ENCODE data around the gene PFN3. TPM values are rescaled to one million over a fixed set of nuclear protein-coding genes. Genes with fewer than 3 reads are reported as not detected.

Gene PFN3
- polyA plus RNA-seq, 1 of the 3 experiments (the other 2 are of a cell fraction): not detected

GRCh38 chr5:177432839-177433657 lies 32.6 kb upstream of the PFN3 start:
- ChIA-PET POLR2A (no interaction called here), CTCF (interaction anchor here (0.9 to 3.8 kb wide), 6 partner anchors 8 to 68 kb away, joined by 3 to 21 read pairs (median 3); no protein-coding TSS in a partner anchor)
- Histone ChIP-seq H3K4me2 (no peak overlapping the region), H3K79me2 (ENCODE audit: insufficient read depth) (peaks cover 17% of the 10 kb centered on the region), H3K27ac (ENCODE audit: low read depth in 2 of 2, low read length in 1 of 2) (no peak overlapping the region), H3K4me1 (ENCODE audit: control insufficient read depth in 1 of 2, insufficient read depth in 2 of 2, low read depth in 1 of 2, low read length in 1 of 2) (peaks cover 0 to 15% of the 10 kb centered on the region in 2 experiments; a peak in 1 of 4 replicates), H3F3A (replicated peaks; ENCODE audit: insufficient read depth) (peaks cover 4% of the 10 kb centered on the region), H3K36me3 (replicated peaks in 1 of 2; ENCODE audit: control insufficient read depth in 1 of 2, insufficient read depth in 2 of 2, low read length in 1 of 2) (peaks cover 9 to 54% of the 10 kb centered on the region in 2 experiments), H2AFZ (ENCODE audit: low read depth) (no peak overlapping the region), H3K4me3 (ENCODE audit: low read depth in 2 of 2, low read length in 1 of 2) (no peak overlapping the region), H3K9me2 (no peaks in the 10 kb centered on the region), H3K27me3 (ENCODE audit: insufficient read depth) (no peaks in the 10 kb centered on the region), H3K9ac (no peak overlapping the region), H3K9me3 (no peaks in the 10 kb centered on the region), H4K20me1 (ENCODE audit: insufficient read depth) (0 out of 2 replicates have a peak, but pooled peaks cover 11% of the 10 kb centered on the region)
- TF ChIP-seq REST (IDR thresholded peaks at IDR 0.05; ENCODE audit: low read depth, low read length) (no peak), MAX (IDR thresholded peaks at IDR 0.05; ENCODE audit: low read depth) (no peak), POLR2AphosphoS5 (IDR thresholded peaks at IDR 0.05; ENCODE audit: low read depth, low read length) (no peak), SMC3 (IDR thresholded peaks at IDR 0.05; ENCODE audit: low read depth, low read length) (no peak), IRF3 (IDR thresholded peaks at IDR 0.05; ENCODE audit: low read depth, low read length) (no peak), EZH2phosphoT487 (IDR thresholded peaks at IDR 0.05; ENCODE audit: borderline replicate concordance, low read depth) (no peak), GATA2 (CRISPR knock-in tag; IDR thresholded peaks at IDR 0.05) (no peak), EP300 (IDR thresholded peaks at IDR 0.05; ENCODE audit: borderline replicate concordance in 1 of 2, low read depth in 1 of 2, low read length in 1 of 2) (no peak), FOSL2 (IDR thresholded peaks at IDR 0.05; ENCODE audit: borderline replicate concordance, low read depth) (no peak), ZBTB33 (IDR thresholded peaks at IDR 0.05; ENCODE audit: borderline replicate concordance, low read depth) (no peak), NFIC (IDR thresholded peaks at IDR 0.05; ENCODE audit: borderline replicate concordance) (no peak), TEAD4 (IDR thresholded peaks at IDR 0.05; ENCODE audit: borderline replicate concordance, insufficient read depth) (no peak), JUND (IDR thresholded peaks at IDR 0.05) (no peak), YY1 (IDR thresholded peaks at IDR 0.05; ENCODE audit: low read depth) (no peak), FOXJ3 (CRISPR knock-in tag; IDR thresholded peaks at IDR 0.05) (no peak), MEF2A (IDR thresholded peaks at IDR 0.05; ENCODE audit: borderline replicate concordance, low read depth) (no peak), PBX3 (IDR thresholded peaks at IDR 0.05) (no peak), TCF12 (IDR thresholded peaks at IDR 0.05) (no peak)
- 94% methylated on average over 22 of the region's 25 CpGs for WGBS (ENCODE audit: low lambda C conversion rate)
- no peak for DNase-seq
